Activated CD4-positive, alpha-beta T cell treated with anti-CD3 and anti-CD28 coated beads, Interleukin-2, amount 50 U/mL, for 4 hours (primary cell): ENCODE data around the gene TXNDC11.
A peak's percentile ranks its signal among the peaks of the same experiment; 100 is the strongest.
"Not testable (repeated sequence)": the region's sequence is repeated elsewhere in the genome, so short reads cannot be mapped to it uniquely, and the experiment has no call there.

Source experiments
- DNase-seq, 2 experiments: peaks; one replicate each; pipeline ENCODE4 v3.0.0-alpha.2; 2020

Gene TXNDC11

GRCh38 chr16:11742536-11743307 lies at the start of gene TXNDC11:
Gene TXNDC11 (minus strand): TSS chr16:11742857. CDS start chr16:11742730, 127 bp downstream.
- DNase-seq, result peak; percentile 98 to 99

GRCh38 chr16:11791144-11791828 lies 48.6 kb upstream of the TXNDC11 start:
- DNase-seq, result no peak

- no peak for DNase-seq
Observed at GRCh38 chr16:11788914-11789313, 46.3 kb upstream of the TXNDC11 start.

- not testable (repeated sequence) for DNase-seq
Observed at GRCh38 chr16:11784980-11785599, 42.4 kb upstream of the TXNDC11 start.

GRCh38 chr16:11784381-11784780 lies 41.7 kb upstream of the TXNDC11 start:
- DNase-seq, result not testable (repeated sequence)

- no peak for DNase-seq
Observed at GRCh38 chr16:11784038-11784369, 41.3 kb upstream of the TXNDC11 start.

- peak in 1 of 2 experiments; percentile 9 for DNase-seq
Observed at GRCh38 chr16:11783319-11784037, 40.8 kb upstream of the TXNDC11 start.

GRCh38 chr16:11781773-11782172 lies 39.1 kb upstream of the TXNDC11 start:
- DNase-seq, result no peak

- no peak for DNase-seq
Observed at GRCh38 chr16:11780991-11781680, 38.5 kb upstream of the TXNDC11 start.

- no peak for DNase-seq
Observed at GRCh38 chr16:11779074-11779473, 36.4 kb upstream of the TXNDC11 start.

GRCh38 chr16:11774065-11774626 lies 31.5 kb upstream of the TXNDC11 start:
- DNase-seq, result no peak

- no peak for DNase-seq
Observed at GRCh38 chr16:11768849-11769248, 26.2 kb upstream of the TXNDC11 start.

GRCh38 chr16:11762431-11762830 lies 19.8 kb upstream of the TXNDC11 start:
- DNase-seq, result no peak

GRCh38 chr16:11759997-11760396 lies 17.3 kb upstream of the TXNDC11 start:
- DNase-seq, result no peak

GRCh38 chr16:11759163-11759834 lies 16.6 kb upstream of the TXNDC11 start:
- no peak for DNase-seq

GRCh38 chr16:11757671-11758545 lies 15.3 kb upstream of the TXNDC11 start:
- no peak for DNase-seq

GRCh38 chr16:11756248-11756647 lies 13.6 kb upstream of the TXNDC11 start:
- no peak for DNase-seq

GRCh38 chr16:11755022-11755760 lies 12.5 kb upstream of the TXNDC11 start:
- DNase-seq, result no peak

- DNase-seq, result no peak
Observed at GRCh38 chr16:11752856-11753255, 10.2 kb upstream of the TXNDC11 start.

GRCh38 chr16:11750056-11750455 lies 7.4 kb upstream of the TXNDC11 start:
- DNase-seq, result no peak
